ENCODE results near the gene TRIM42. TPM values are rescaled to one million over a fixed set of nuclear protein-coding genes. Genes with fewer than 3 reads are reported as not detected.

TRIM42 gene
- total and polyA plus RNA-seq, 2 of the 8 experiments (the other 6 are each of a cell fraction or from before 2014, with no cell fraction given): not detected

DNA sequence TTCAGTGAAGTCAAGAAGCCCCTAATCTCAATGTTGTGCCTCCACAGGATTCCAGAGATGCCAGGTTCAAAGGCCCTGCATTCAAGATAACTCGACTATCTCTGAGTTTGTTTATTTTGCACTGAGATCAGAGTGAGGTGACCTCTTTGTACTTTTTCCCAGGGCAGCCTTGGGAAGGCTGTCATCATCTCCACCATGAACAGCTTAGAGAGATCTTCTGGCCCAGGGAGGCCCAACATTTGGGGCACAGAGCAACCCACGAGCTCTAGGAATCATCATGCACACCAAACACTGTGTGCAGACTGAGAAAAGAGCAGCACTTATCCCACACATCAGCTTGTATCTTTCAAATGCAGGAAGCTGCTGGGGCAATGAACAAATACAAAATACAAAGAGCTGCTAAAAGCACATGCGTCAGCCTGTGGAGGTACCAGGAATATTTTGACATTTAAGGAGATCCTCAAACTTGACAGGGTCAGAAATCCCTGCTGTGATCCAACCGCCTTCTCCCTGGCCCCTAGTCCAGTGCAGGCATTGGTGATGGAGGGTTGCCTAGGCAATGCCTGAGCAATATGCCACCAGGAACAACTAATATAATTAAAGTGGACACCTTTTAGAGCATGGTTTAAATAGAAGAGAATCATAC lies 33.6 kb downstream of the TRIM42 start:
- Histone ChIP-seq H3K14ac (ENCODE audit: insufficient read length) (no peak overlapping the region), H3K4ac (replicated peaks; ENCODE audit: insufficient read length, low read depth, low read length) (no peak overlapping the region), H3K4me3 (ENCODE audit: extremely low read depth in 1 of 4, insufficient read depth in 2 of 4, low read depth in 3 of 4, low read length in 4 of 4) (no peak overlapping the region), H2AK5ac (ENCODE audit: low read depth, low read length) (no peak overlapping the region), H3K36me3 (ENCODE audit: control insufficient read depth in 2 of 4, insufficient read depth in 4 of 4, low read length in 3 of 4) (no peaks in the 10 kb centered on the region), H2BK5ac (ENCODE audit: low read depth, low read length) (no peak overlapping the region), H3K9ac (replicated peaks in 1 of 4; ENCODE audit: extremely low read depth in 1 of 4, low read depth in 3 of 4, low read length in 3 of 4) (no peak overlapping the region), H3K79me2 (ENCODE audit: control insufficient read depth in 1 of 2, insufficient read depth in 2 of 2, low read length in 2 of 2) (no peaks in the 10 kb centered on the region), H3K4me1 (replicated peaks in 1 of 4; ENCODE audit: control insufficient read depth in 3 of 4, insufficient read depth in 4 of 4, low read length in 3 of 4) (no peaks in the 10 kb centered on the region), H3K56ac (replicated peaks; ENCODE audit: insufficient read length, low read depth, low read length) (no peak overlapping the region), H4K5ac (ENCODE audit: insufficient read length, low read depth, low read length) (no peak overlapping the region), H3K9me3 (ENCODE audit: insufficient read depth in 2 of 2, low read depth in 1 of 2, low read length in 1 of 2) (no peaks in the 10 kb centered on the region), H2AFZ (ENCODE audit: low read length) (no peak overlapping the region), H2BK15ac (ENCODE audit: low read length) (no peak overlapping the region), H2BK120ac (replicated peaks; ENCODE audit: low read depth, low read length) (no peak overlapping the region), H4K91ac (replicated peaks; ENCODE audit: insufficient read length, low read length) (no peak overlapping the region), H3K4me2 (ENCODE audit: insufficient read depth in 1 of 2, low read depth in 2 of 2, low read length in 2 of 2) (no peak overlapping the region), H3K79me1 (ENCODE audit: low read depth, low read length) (no peaks in the 10 kb centered on the region), H4K8ac (ENCODE audit: extremely low read depth, insufficient read depth, low read length) (no peak overlapping the region), H3K27ac (ENCODE audit: low read depth, low read length) (no peak overlapping the region), H4K20me1 (replicated peaks in 1 of 2; ENCODE audit: control insufficient read depth in 1 of 2, insufficient read depth in 2 of 2, low read length in 2 of 2) (no peaks in the 10 kb centered on the region), H2BK20ac (ENCODE audit: low read length) (no peak overlapping the region), H3K27me3 (replicated peaks in 1 of 4; ENCODE audit: control insufficient read depth in 3 of 4, extremely low read depth in 1 of 4, insufficient read depth in 3 of 4, low read length in 3 of 4) (no peaks in the 10 kb centered on the region), H3K18ac (ENCODE audit: extremely low read depth, low read length) (no peak overlapping the region), H3K23me2 (ENCODE audit: low read depth, low read length) (no peaks in the 10 kb centered on the region), H3K23ac (ENCODE audit: insufficient read length) (no peak overlapping the region), H2BK12ac (ENCODE audit: low read depth, low read length) (no peak overlapping the region)
- 88% methylated on average over 4 of the region's 4 CpGs; no CpG with 5 or more reads in 1 of the 2 experiments for WGBS, 2 experiments (ENCODE audit: extremely low coverage in 1 of 2, insufficient coverage in 1 of 2, insufficient read length in 1 of 2, insufficient replicate concordance in 2 of 2, low coverage in 1 of 2, low lambda C conversion rate in 2 of 2, missing lambda C conversion rate in 1 of 2)
- DNase-seq (ENCODE audit: low read depth in 1 of 2, low spot score in 2 of 2): no peak
- no peak for FAIRE-seq
- POLR2A ChIA-PET (ENCODE audit: partially characterized antibody): interaction anchor here (1.2 kb wide), 1 partner anchor 11 kb away, joined by 3 read pairs; no protein-coding TSS in a partner anchor
- CTCF ChIA-PET (ENCODE audit: partially characterized antibody): interaction anchor here (0.6 to 1.4 kb wide), 3 partner anchors 10 to 760 kb away, joined by 3 read pairs; no protein-coding TSS in a partner anchor
- no peak for TF ChIP-seq CBX5 (IDR thresholded peaks at IDR 0.05; ENCODE audit: low read depth, low read length)
- TF ChIP-seq SP2 (IDR thresholded peaks at IDR 0.05; ENCODE audit: low read length): no peak
- no peak for TF ChIP-seq POU5F1 (IDR thresholded peaks at IDR 0.05; ENCODE audit: low read depth, low read length)
- TF ChIP-seq, protein P1, sequence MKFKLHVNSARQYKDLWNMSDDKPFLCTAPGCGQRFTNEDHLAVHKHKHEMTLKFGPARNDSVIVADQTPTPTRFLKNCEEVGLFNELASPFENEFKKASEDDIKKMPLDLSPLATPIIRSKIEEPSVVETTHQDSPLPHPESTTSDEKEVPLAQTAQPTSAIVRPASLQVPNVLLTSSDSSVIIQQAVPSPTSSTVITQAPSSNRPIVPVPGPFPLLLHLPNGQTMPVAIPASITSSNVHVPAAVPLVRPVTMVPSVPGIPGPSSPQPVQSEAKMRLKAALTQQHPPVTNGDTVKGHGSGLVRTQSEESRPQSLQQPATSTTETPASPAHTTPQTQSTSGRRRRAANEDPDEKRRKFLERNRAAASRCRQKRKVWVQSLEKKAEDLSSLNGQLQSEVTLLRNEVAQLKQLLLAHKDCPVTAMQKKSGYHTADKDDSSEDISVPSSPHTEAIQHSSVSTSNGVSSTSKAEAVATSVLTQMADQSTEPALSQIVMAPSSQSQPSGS (IDR thresholded peaks at IDR 0.05; ENCODE audit: low read length): no peak
- TF ChIP-seq MAFK (IDR thresholded peaks at IDR 0.05; ENCODE audit: low read depth, low read length): no peak
- no peak for TF ChIP-seq HDAC6 (IDR thresholded peaks at IDR 0.05; ENCODE audit: low read depth, low read length)
- TF ChIP-seq BCL11A (IDR thresholded peaks at IDR 0.05; ENCODE audit: low read depth in 2 of 2, low read length in 2 of 2): no peak
- no peak for TF ChIP-seq SP1 (IDR thresholded peaks at IDR 0.05; ENCODE audit: low read depth, low read length)
- no peak for TF ChIP-seq SUZ12 (IDR thresholded peaks at IDR 0.05; ENCODE audit: low read length)
- no peak for TF ChIP-seq SAP30 (IDR thresholded peaks at IDR 0.05; ENCODE audit: insufficient read depth, insufficient replicate concordance, low read length)
- TF ChIP-seq BRCA1 (IDR thresholded peaks at IDR 0.05; ENCODE audit: low read depth, low read length): no peak
- TF ChIP-seq EP300 (IDR thresholded peaks at IDR 0.05; ENCODE audit: borderline replicate concordance in 1 of 2, low read depth in 2 of 2, low read length in 2 of 2): no peak
